Measurements from ENCODE around the gene SF3A2.

The SF3A2 gene

DNA sequence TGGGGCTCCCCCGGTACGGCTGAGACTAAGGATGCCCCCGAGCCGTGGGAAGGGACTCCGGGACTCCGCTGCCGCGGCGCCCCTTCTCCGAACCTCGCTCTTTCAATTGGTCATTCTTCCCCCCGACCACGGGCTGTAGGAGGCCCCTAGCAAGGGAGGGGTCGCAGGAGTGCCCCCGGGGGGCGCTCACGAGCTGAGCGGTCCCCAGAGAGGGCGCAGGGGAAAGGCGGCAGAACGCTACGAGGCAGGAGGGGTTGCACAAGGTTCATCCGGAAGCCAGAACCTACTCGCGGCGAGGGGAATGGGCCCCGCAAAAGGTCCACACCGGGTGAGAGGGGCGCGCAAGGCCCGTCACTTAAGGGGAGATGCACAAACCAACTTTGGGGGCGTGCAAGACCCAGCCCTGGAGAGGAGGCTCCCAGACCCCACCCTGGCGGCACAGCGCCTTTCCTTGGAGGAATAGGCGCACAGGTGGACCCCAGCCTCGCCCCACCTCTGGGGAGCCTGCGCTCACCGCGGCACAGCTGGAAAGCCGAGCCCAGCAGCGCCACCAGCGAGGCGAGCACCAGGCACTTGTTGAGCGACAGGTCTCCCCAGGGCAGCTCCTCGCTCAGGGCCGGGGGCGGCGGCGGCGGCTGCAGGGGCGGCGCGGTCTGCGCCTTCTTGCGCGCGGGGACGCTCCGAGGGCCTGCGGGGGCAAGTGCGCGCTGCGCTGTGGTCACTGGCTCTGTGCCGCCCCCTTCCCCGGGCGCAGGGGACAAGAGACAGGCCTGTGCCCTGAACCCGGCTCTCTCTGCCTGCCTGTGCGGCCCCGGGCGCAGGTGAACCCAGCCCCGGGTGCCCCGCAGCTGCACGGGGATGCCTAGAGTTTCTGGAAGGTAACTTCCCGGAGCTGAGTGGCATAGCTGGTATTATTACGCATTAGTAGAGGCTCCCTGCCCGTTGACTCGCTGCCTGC is 16.8 kb downstream of the SF3A2 start:
- peak in 1 of 2 donors; percentile 64 for DNase-seq (ENCODE audit: low read depth in 2 of 2)

DNA sequence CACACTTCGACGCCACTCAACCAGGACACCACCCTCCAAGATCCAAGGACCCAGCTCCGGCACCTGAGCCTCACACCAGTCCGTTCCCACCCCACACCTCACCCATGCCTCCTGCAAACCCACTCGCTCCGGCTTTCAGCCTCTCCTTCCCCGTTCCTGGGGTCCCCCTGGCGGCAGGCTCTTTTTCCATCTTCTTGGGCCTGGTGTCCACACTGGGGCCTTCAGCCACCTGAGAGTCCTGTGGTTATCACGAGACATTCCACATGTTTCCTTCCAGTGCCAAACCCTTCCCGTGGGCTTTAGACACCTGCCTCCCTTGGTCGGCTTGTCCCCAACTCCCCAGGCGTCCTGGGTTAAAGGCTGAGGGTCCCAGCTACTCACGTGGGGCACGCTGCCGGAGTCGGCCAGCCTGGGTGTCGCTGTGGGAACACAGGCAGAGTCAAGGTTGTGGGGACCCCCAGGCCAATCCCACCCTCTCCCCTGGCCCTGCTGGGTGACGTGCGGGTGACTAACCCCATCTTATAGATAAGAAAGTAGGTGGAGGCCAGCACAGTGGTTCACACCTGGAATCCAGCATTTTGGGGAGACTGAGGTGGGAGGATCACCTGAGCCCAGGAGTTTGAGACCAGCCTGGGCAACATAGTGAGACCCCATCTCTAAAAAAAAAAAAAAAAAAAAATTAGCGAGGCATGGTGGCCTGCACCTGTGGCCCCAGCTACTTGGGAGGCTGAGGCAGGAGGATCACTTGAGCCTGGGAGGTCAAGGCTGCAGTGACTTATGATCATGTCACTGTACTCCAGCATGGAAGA is 17.6 kb downstream of the SF3A2 start:
- DNase-seq (ENCODE audit: low read depth in 2 of 2): no peak

GRCh38 chr19:2255112-2255845 is 18.7 kb downstream of the SF3A2 start:
- no peak for DNase-seq (ENCODE audit: low read depth in 2 of 2)

DNA sequence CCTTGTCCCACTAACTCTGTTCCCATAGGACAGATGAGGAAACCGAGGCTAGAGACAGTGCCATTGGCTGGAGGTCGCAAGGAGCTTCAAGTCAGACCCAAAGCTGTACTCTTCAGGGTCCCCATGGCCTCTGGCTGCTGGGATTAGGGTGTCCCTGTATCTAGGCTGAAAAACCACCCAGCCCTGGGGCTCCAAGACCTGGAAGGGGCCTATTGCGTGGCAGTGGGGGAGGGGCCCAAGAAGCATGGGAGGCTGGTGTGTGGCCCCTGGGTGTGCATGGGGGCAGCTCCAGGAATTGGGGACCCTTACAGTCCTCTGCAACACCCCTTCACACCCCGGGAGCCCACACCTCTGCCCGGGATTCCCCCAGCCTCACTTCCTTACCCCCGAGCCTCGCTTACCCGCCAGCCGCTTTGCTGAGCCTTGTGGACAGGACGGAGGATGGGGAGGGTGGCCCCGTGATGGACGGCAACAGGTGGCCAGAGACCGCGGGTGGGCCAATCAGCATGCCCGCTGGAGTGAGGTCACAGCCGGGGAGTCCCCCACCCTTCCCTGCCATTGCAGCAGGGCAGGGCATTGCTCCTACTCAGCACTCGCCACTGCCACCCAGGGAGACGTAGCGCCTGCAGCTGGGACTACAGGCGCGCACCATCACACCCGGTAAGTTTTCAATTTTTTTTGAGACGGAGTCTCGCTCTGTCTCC is 19.5 kb downstream of the SF3A2 start, which contains the start of gene JSRP1:
TSS of gene JSRP1 (minus strand) at position 436 of the 704 bp plus-strand sequence. CDS start 1,103 bp downstream, outside the sequence.
- no peak for DNase-seq (ENCODE audit: low read depth in 2 of 2)

- no peak for DNase-seq (ENCODE audit: low read depth in 2 of 2)
These were observed 22.7 kb downstream of the SF3A2 start for GRCh38 chr19:2259336-2259735.

DNA sequence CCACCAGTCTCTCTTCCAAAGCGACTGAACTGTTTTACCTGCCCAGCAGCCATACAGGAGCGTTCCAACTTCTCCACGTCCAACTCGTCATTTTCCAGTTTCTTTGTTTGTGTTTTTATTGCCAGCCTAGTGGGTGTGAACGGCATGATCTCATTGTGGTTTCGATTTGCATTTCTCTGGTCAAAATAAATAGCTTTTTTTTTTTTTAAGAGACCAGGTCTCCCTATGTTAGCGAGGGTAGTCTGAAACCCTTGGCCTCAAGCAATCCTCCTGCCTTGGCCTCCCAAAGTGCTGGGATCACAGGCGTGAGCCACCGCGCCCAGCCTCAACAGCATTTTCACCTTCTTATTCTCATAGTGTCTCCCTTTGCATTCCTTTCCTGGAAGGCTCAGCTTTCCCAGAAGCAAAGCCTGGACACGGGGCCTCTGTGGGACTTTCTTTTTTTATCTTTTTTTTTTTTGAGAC is 23.7 kb downstream of the SF3A2 start:
- no peak for DNase-seq (ENCODE audit: low read depth in 2 of 2)

- no peak for DNase-seq (ENCODE audit: low read depth in 2 of 2)
These were observed 25.0 kb downstream of the SF3A2 start for GRCh38 chr19:2261438-2262172.

- DNase-seq (ENCODE audit: low read depth in 2 of 2): no peak
These were observed 29.8 kb downstream of the SF3A2 start for GRCh38 chr19:2266183-2266993.

- no peak for DNase-seq (ENCODE audit: low read depth in 2 of 2)
These were observed 31.8 kb downstream of the SF3A2 start for GRCh38 chr19:2268480-2268830.

DNA sequence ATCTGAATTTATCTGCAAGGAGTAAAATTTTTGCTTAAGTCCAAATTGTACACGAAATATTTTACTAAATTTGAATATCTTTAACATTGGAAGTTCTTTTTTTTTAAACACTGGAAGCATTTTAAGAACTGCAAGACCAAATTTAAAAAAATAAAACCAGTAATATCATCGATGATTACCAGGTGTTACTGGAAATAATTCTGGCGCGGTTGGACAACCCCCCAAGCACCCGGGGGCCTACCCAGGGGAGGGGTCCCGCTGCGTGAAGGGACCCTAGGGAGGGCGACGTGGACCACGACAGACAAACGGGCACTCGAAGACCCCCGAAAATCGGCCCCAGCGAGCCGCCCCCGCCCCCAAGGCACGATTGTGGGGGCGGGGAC is 32.2 kb downstream of the SF3A2 start:
- no peak for DNase-seq (ENCODE audit: low read depth in 2 of 2)

DNA sequence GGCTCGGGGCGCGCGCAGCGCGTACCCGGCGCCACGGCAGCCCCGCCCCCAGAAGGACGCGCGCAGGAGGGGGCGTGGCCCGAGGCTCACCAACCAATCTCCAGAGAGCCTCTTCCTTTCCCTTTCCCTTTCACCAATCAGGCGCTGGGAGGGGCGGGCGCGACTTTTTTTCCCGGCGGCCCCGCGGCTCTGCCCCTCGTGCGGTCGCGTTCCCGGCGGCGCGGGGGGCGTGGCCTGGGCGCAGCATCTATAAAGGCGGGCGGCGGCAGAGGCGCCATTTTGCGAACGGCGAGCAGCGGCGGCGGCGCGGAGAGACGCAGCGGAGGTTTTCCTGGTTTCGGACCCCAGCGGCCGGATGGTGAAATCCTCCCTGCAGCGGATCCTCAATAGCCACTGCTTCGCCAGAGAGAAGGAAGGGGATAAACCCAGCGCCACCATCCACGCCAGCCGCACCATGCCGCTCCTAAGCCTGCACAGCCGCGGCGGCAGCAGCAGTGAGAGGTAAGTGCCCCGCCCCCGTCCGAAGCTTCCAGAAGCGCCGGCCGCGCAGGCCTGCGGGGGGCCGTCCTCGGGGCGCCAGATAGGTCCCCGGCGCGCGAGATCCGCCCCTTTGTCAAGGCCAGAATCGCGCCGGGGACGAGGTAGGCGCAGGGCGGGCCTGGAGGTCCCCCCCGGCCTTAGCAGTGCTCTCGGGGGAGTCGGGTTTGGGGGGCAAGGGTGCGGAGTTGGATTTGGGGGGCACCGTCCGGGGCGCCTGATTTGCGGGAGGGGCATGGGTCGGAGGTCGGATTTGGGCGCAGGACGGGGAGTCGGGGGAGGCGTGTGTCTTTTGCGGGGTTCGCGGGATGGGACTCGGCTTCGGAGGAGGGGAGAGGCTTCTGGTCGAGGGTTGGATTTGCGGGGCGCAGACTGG is 32.9 kb downstream of the SF3A2 start:
- peak; percentile 98 for DNase-seq (ENCODE audit: low read depth in 2 of 2)

- DNase-seq (ENCODE audit: low read depth in 2 of 2): no peak
These were observed 33.5 kb downstream of the SF3A2 start for GRCh38 chr19:2270157-2270422.

GRCh38 chr19:2270423-2271233 is 34.0 kb downstream of the SF3A2 start:
- DNase-seq (ENCODE audit: low read depth in 2 of 2): peak; percentile 48 to 73

DNA sequence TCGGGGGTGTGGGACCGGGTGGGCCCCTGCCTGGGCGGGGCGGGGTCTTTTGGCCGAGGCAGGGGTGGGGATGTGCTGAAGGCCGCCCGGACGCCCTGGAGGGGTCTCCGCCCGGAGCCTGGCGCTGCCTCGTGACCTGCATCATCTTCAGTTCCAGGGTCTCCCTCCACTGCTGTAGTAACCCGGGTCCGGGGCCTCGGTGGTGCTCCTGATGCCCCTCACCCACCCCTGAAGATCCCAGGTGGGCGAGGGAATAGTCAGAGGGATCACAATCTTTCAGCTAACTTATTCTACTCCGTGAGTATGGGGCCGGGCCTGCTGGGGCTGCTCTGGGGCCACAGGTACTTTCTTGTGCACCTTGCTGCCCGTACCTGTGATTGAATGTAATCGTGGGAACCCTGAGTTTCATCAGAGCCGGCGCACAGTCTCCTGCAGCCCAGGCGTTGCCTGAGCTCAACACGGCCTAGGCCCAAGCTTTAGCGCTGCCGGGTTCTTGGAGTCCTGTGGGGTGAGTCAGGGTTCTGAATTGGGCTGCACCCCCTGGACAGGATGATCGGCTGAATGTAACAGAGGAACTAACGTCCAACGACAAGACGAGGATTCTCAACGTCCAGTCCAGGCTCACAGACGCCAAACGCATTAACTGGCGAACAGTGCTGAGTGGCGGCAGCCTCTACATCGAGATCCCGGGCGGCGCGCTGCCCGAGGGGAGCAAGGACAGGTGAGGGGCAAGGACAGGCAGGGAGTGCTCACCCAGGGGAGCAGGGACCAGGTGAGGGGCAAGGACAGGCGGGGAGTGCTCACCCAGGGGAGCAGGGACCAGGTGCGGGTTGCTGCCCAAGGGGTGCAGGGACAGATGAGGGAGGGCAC is 34.8 kb downstream of the SF3A2 start:
- no peak for DNase-seq (ENCODE audit: low read depth in 2 of 2)

- peak in 1 of 2 donors; percentile 59 for DNase-seq (ENCODE audit: low read depth in 2 of 2)
These were observed 36.9 kb downstream of the SF3A2 start for GRCh38 chr19:2273356-2274184.

GRCh38 chr19:2274185-2274711 is 37.6 kb downstream of the SF3A2 start:
- no peak for DNase-seq (ENCODE audit: low read depth in 2 of 2)

Data from stimulated activated CD8-positive, alpha-beta memory T cell treated with anti-CD3 and anti-CD28 coated beads, Interleukin-7, amount 100 ng/mL, for 4 hours (primary cell).